Erythroblast (primary cell): ENCODE data around the gene GALNT6.

Source experiments
- GATA1 ChIP-seq: IDR thresholded peaks from 2 replicates; pipeline ENCODE4 v1.6.1; 2011; ENCODE audit warnings: low read depth, mild to moderate bottlenecking, control low read depth, low read length, moderate library complexity
- POLR2A ChIP-seq: IDR thresholded peaks from 2 replicates; pipeline ENCODE4 v1.6.1; 2011; ENCODE audit warnings: mild to moderate bottlenecking, low read length

GRCh38 chr12:51329742-51330141 lies 61.5 kb downstream of the GALNT6 start:
- no peak for TF ChIP-seq POLR2A
- TF ChIP-seq GATA1, result no peak
